CD8-positive, alpha-beta memory T cell (primary cell): ENCODE measurements around the gene EXOC4. TPM values are rescaled to one million over a fixed set of nuclear protein-coding genes. Genes with fewer than 3 reads are reported as not detected.
"Not testable (repeated sequence)": the region's sequence is repeated elsewhere in the genome, so short reads cannot be mapped to it uniquely, and the experiment has no call there.

Experiments
- CTCF ChIA-PET: fragments of 350-600 bp; sonication (Branson Sonifier 250); formaldehyde crosslinking; loops from one replicate; lab custom pipeline; 2021; ENCODE audit warnings: antibody characterized with exemption; lab: Charles Lee
- POLR2A ChIA-PET: fragments of 350-600 bp; sonication (Branson Sonifier 250); formaldehyde crosslinking; loops from one replicate; lab custom pipeline; 2021; ENCODE audit warnings: antibody characterized with exemption; lab: Charles Lee
- DNase-seq, 5 donors: peaks; one replicate each; pipeline versions ENCODE4 v3.0.0 to v3.0.0-alpha.2; 2020 to 2022; ENCODE audit warnings: mixed read lengths in 1 of 5
- H3K27ac ChIP-seq: one replicate; pipeline ENCODE4 v1.7.0; 2013; ENCODE audit warnings: low read depth, mild to moderate bottlenecking, low read length, moderate library complexity
- H3K27me3 ChIP-seq: 2 replicates; pipeline ENCODE4 v1.7.0; 2013; ENCODE audit warnings: low read length, mild to moderate bottlenecking; ENCODE audit not compliant: insufficient read depth, poor library complexity, severe bottlenecking
- H3K36me3 ChIP-seq: 2 replicates; pipeline ENCODE4 v1.7.0; 2013; ENCODE audit warnings: mild to moderate bottlenecking, low read length, moderate library complexity; ENCODE audit not compliant: insufficient read depth
- H3K4me1 ChIP-seq: 2 replicates; pipeline ENCODE4 v1.7.0; 2013; ENCODE audit warnings: mild to moderate bottlenecking, low read length, moderate library complexity; ENCODE audit not compliant: insufficient read depth
- H3K4me3 ChIP-seq: 2 replicates; pipeline ENCODE4 v1.7.0; 2013; ENCODE audit warnings: mild to moderate bottlenecking, low read length
- H3K9me3 ChIP-seq: 2 replicates; pipeline ENCODE4 v1.7.0; 2013; ENCODE audit warnings: mild to moderate bottlenecking, low read length
- H3K27ac Mint-ChIP-seq, 8 donors: one replicate each; pipeline ENCODE4 v1.8.0; 2020 to 2021; ENCODE audit warnings: mixed read lengths in 8 of 8, mild to moderate bottlenecking in 6 of 8, inconsistent platforms in 3 of 8, moderate library complexity in 3 of 8
- H3K27me3 Mint-ChIP-seq, 2 donors: one replicate each; pipeline ENCODE4 v1.8.0; 2020 to 2021; ENCODE audit warnings: mixed read lengths in 2 of 2, mild to moderate bottlenecking in 1 of 2, moderate library complexity in 1 of 2
- H3K36me3 Mint-ChIP-seq, 3 donors: one replicate each; pipeline ENCODE4 v1.8.0; 2020 to 2021; ENCODE audit warnings: mixed read lengths in 3 of 3, inconsistent platforms in 1 of 3, mild to moderate bottlenecking in 1 of 3
- H3K4me1 Mint-ChIP-seq, 3 donors: one replicate each; pipeline ENCODE4 v1.8.0; 2020 to 2021; ENCODE audit warnings: mixed read lengths in 3 of 3, inconsistent platforms in 1 of 3, mild to moderate bottlenecking in 1 of 3
- H3K4me3 Mint-ChIP-seq, 7 donors: one replicate each; pipeline ENCODE4 v1.8.0; 2020 to 2021; ENCODE audit warnings: mixed read lengths in 7 of 7, mild to moderate bottlenecking in 6 of 7, moderate library complexity in 4 of 7, inconsistent platforms in 2 of 7
- H3K9me3 Mint-ChIP-seq, 5 donors: one replicate each; pipeline ENCODE4 v1.8.0; 2020 to 2022; ENCODE audit warnings: mixed read lengths in 5 of 5, mild to moderate bottlenecking in 3 of 5, moderate library complexity in 2 of 5, inconsistent platforms in 1 of 5
- polyA plus RNA-seq: library from polyadenylated mRNA; unstranded; fragments of 300-500 nt; fragmentation: Illumina TruSeq; gene quantifications from one replicate; pipeline ENCODE4 v1.2.3, GENCODE V29; 2021
- total RNA-seq, 2 experiments: library from RNA; stranded (reverse); gene quantifications; one replicate each; pipeline ENCODE4 v1.2.3, GENCODE V29; 2021

The EXOC4 gene
- total RNA-seq (10 to 100 TPM; 50.3 to 53.2 TPM), polyA plus RNA-seq (34.5 TPM)

DNA sequence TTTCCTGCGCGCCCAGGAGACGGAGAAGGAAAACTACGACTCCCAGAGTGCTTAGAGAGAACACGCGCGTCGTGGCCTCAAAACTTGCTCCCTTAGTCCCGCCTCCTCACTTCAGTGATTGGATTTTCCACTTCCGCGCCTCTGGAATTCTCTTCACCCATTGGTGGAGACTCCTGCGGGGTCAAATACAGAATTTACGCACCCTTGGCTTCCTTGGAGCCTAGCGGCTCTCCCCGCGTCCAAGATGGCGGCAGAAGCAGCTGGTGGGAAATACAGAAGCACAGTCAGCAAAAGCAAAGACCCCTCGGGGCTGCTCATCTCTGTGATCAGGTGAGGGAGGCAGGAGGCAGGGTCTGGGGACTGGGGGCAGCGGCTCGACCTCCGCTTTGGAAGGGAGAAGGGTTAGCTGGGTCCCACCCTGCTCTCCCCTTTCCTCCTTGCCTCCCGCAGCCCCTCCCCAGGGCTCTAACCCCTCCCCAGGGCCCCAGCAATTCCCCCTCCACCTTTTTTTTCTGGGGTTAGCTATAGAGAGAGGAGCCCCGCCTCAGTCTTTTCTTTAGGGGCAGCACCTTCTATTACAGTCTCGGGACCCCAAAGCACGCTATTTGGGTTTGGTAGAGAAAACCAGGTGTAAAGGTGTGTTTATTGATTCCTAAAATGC lies at the start of gene EXOC4:
Gene EXOC4 (plus strand): TSS at position 221 of the 661 bp plus-strand sequence.
- H3K27ac Mint-ChIP-seq, result peak within 1 kb of the TSS; percentile 75 to 100 (median 97)
- Histone ChIP-seq H3K36me3 (no peaks in the 10 kb centered on the region), H3K27ac (peak within 1 kb of the TSS; percentile 90), H3K4me1 (peaks cover 11% of the 10 kb centered on the region), H3K9me3 (no peaks in the 10 kb centered on the region), H3K27me3 (no peaks in the 10 kb centered on the region), H3K4me3 (peak within 1 kb of the TSS; percentile 73)
- peaks cover 0 to 10% (median 3%) of the 10 kb centered on the region in 3 donors for H3K36me3 Mint-ChIP-seq
- CTCF ChIA-PET, result no interaction called here
- POLR2A ChIA-PET, result interaction anchor here (1.8 kb wide), 1 partner anchor 171 kb away, joined by 8 read pairs; the partner anchor contains the start of gene CHCHD3
- H3K4me1 Mint-ChIP-seq, result peaks cover 42 to 55% (median 50%) of the 10 kb centered on the region in 3 donors
- H3K9me3 Mint-ChIP-seq, result no peaks in the 10 kb centered on the region
- DNase-seq, result peak; percentile 79 to 95 (median 95)
- H3K27me3 Mint-ChIP-seq, result no peaks in the 10 kb centered on the region
- H3K4me3 Mint-ChIP-seq, result peak within 1 kb of the TSS; percentile 94 to 99 (median 96)

DNA sequence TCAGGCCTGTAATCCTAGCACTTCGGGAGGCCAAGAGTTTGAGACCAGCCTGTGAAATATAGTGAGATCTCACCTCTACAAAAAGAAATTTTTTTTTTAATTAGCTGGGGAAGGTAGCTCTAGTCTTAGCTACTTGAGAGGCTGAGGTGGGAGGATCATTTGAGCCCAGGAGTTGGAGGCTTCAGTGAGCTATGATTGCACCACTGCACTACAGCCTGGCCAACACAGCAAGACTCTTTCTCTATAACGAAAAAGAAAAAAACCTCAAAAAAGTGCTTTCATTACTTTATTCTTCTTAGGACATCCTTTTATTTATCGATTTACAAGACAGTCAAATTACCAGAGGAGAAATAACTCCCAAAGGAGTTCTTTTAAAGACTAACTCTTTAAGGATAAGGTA lies 49.4 kb upstream of the EXOC4 start:
- ChIA-PET POLR2A (no interaction called here), CTCF (no interaction called here)
- Histone ChIP-seq H3K4me3 (no peak overlapping the region), H3K9me3 (no peaks in the 10 kb centered on the region), H3K36me3 (no peaks in the 10 kb centered on the region), H3K4me1 (no peaks in the 10 kb centered on the region), H3K27me3 (no peaks in the 10 kb centered on the region), H3K27ac (no peak overlapping the region)
- peaks cover 0 to 2% (median 0%) of the 10 kb centered on the region in 5 donors for H3K9me3 Mint-ChIP-seq
- H3K27me3 Mint-ChIP-seq, result peaks cover 8 to 13% of the 10 kb centered on the region in 2 donors
- no peaks in the 10 kb centered on the region for H3K4me1 Mint-ChIP-seq
- no peak overlapping the region for H3K27ac Mint-ChIP-seq
- H3K36me3 Mint-ChIP-seq, result peaks cover 0 to 3% (median 1%) of the 10 kb centered on the region in 3 donors
- H3K4me3 Mint-ChIP-seq, result no peak overlapping the region
- no peak for DNase-seq

- CTCF ChIA-PET, result no interaction called here
- H3K36me3 Mint-ChIP-seq, result peaks cover 0 to 8% (median 3%) of the 10 kb centered on the region in 3 donors
- no peaks in the 10 kb centered on the region for H3K9me3 ChIP-seq
- H3K27ac ChIP-seq, result no peak overlapping the region
- no peak overlapping the region for H3K4me3 Mint-ChIP-seq
- H3K4me1 ChIP-seq, result no peaks in the 10 kb centered on the region
- no peaks in the 10 kb centered on the region for H3K4me1 Mint-ChIP-seq
- no peak overlapping the region for H3K4me3 ChIP-seq
- peaks cover 15 to 44% of the 10 kb centered on the region in 2 donors for H3K27me3 Mint-ChIP-seq
- peaks cover 0 to 7% (median 0%) of the 10 kb centered on the region in 5 donors for H3K9me3 Mint-ChIP-seq
- no peak for DNase-seq
- no peaks in the 10 kb centered on the region for H3K36me3 ChIP-seq
- no peak overlapping the region for H3K27ac Mint-ChIP-seq
- POLR2A ChIA-PET, result no interaction called here
- H3K27me3 ChIP-seq, result no peaks in the 10 kb centered on the region
Observed at GRCh38 chr7:133207687-133208086, 45.2 kb upstream of the EXOC4 start.

GRCh38 chr7:133210817-133211216 lies 42.1 kb upstream of the EXOC4 start:
- H3K9me3 Mint-ChIP-seq, result peaks cover 0 to 10% (median 3%) of the 10 kb centered on the region in 5 donors
- H3K4me3 ChIP-seq, H3K4me1 Mint-ChIP-seq, H3K36me3 ChIP-seq, H3K36me3 Mint-ChIP-seq, H3K27me3 ChIP-seq, H3K4me1 ChIP-seq, DNase-seq, CTCF ChIA-PET, H3K27ac ChIP-seq, H3K27ac Mint-ChIP-seq, POLR2A ChIA-PET, H3K9me3 ChIP-seq, H3K4me3 Mint-ChIP-seq: not testable (repeated sequence)
- peaks cover 13 to 55% of the 10 kb centered on the region in 2 donors for H3K27me3 Mint-ChIP-seq

- H3K27me3 ChIP-seq, H3K36me3 Mint-ChIP-seq, DNase-seq, H3K4me3 ChIP-seq, H3K27ac ChIP-seq, H3K4me1 Mint-ChIP-seq, H3K9me3 Mint-ChIP-seq, H3K9me3 ChIP-seq, H3K4me1 ChIP-seq, POLR2A ChIA-PET, H3K27ac Mint-ChIP-seq, H3K36me3 ChIP-seq, H3K4me3 Mint-ChIP-seq, CTCF ChIA-PET: not testable (repeated sequence)
- peaks cover 13 to 45% of the 10 kb centered on the region in 2 donors for H3K27me3 Mint-ChIP-seq
Observed at GRCh38 chr7:133213772-133214171, 39.1 kb upstream of the EXOC4 start.

GRCh38 chr7:133217773-133218172 lies 35.1 kb upstream of the EXOC4 start:
- no peaks in the 10 kb centered on the region for H3K36me3 Mint-ChIP-seq
- H3K4me3 Mint-ChIP-seq, result no peak overlapping the region
- no peak overlapping the region for H3K4me3 ChIP-seq
- no peak overlapping the region for H3K27ac ChIP-seq
- DNase-seq, result no peak
- H3K27me3 Mint-ChIP-seq, result peaks cover 7 to 17% of the 10 kb centered on the region in 2 donors
- H3K36me3 ChIP-seq, result no peaks in the 10 kb centered on the region
- H3K9me3 Mint-ChIP-seq, result peaks cover 0 to 3% (median 3%) of the 10 kb centered on the region in 5 donors
- no peaks in the 10 kb centered on the region for H3K9me3 ChIP-seq
- ChIA-PET POLR2A (no interaction called here), CTCF (no interaction called here)
- H3K27ac Mint-ChIP-seq, result no peak overlapping the region
- H3K27me3 ChIP-seq, result no peaks in the 10 kb centered on the region
- H3K4me1 Mint-ChIP-seq, result no peaks in the 10 kb centered on the region
- H3K4me1 ChIP-seq, result no peaks in the 10 kb centered on the region

DNA sequence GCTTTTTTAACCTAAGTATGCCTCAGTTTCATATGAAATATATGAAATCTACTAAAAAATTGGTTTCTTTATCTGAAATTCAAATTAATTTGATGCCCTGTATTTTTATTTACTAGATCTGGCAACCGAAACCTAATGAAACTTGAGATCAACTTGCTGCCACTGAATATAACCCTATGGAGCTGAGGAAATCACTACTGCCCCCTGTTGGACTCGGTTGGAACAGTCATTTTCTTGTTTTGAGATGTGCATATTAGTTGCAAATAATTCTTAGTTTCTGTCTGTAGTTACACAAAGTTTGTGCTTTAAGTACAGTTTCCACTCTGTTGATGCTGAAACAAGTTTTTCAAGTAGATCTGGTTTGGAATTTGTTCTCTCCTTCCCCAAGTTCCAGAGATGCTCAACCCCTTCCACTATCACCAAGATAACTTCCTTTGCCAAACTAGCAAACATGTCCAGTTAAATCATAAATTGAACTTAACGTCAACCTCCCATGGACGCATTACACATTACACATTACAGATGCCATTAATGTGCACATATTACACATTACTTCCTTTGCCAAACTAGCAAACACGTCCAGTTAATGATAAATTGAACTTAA lies 22.2 kb upstream of the EXOC4 start:
- Mint-ChIP-seq H3K4me1 (no peaks in the 10 kb centered on the region), H3K9me3 (no peaks in the 10 kb centered on the region), H3K4me3 (no peak overlapping the region), H3K36me3 (no peaks in the 10 kb centered on the region), H3K27ac (no peak overlapping the region), H3K27me3 (peaks cover 8 to 12% of the 10 kb centered on the region in 2 donors)
- H3K4me3 ChIP-seq, result no peak overlapping the region
- H3K4me1 ChIP-seq, result no peaks in the 10 kb centered on the region
- peak in 4 of 5 donors; percentile 9 to 25 (median 16) for DNase-seq
- H3K36me3 ChIP-seq, result no peaks in the 10 kb centered on the region
- no peaks in the 10 kb centered on the region for H3K9me3 ChIP-seq
- H3K27ac ChIP-seq, result no peak overlapping the region
- no peaks in the 10 kb centered on the region for H3K27me3 ChIP-seq
- POLR2A ChIA-PET, result no interaction called here
- CTCF ChIA-PET, result no interaction called here

DNA sequence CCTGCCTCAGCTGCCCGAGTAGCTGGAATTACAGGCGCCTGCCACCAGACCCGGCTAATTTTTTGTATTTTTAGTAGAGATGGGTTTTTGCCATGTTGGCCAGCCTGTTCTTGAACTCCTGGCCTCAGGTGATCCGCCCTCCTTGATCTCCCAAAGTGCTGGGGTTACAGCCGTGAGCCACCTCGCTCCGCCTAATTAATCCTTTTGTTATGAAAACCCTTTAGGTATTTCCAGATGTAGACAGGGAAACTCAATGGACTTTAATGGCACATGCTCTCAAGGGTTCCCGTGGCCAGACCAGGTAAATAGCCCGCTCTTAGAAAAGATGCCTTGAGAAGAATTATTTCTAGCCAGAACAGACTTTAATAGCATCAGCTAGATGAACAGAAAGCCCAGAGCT lies 19.7 kb upstream of the EXOC4 start:
- Histone ChIP-seq H3K4me3 (no peak overlapping the region), H3K27ac (no peak overlapping the region), H3K9me3 (no peaks in the 10 kb centered on the region), H3K36me3 (no peaks in the 10 kb centered on the region), H3K4me1 (no peaks in the 10 kb centered on the region), H3K27me3 (no peaks in the 10 kb centered on the region)
- ChIA-PET CTCF (no interaction called here), POLR2A (no interaction called here)
- Mint-ChIP-seq H3K36me3 (no peaks in the 10 kb centered on the region), H3K27me3 (peaks cover 10 to 18% of the 10 kb centered on the region in 2 donors), H3K4me3 (no peak overlapping the region), H3K27ac (no peak overlapping the region), H3K9me3 (no peaks in the 10 kb centered on the region), H3K4me1 (no peaks in the 10 kb centered on the region)
- no peak for DNase-seq
